AG04449 (cell line): Measurements from ENCODE around the gene NAA10.

ENCODE experiments used
- CTCF ChIA-PET: fragments of 350-600 bp; formaldehyde crosslinking; extraction: SDS; loops from one replicate; lab custom pipeline; 2021; ENCODE audit warnings: antibody characterized with exemption; lab: Yijun Ruan, JAX
- POLR2A ChIA-PET: fragments of 400-600, 350-600 bp; formaldehyde crosslinking; extraction: SDS; loops from one replicate; lab custom pipeline; 2020; ENCODE audit warnings: antibody characterized with exemption, inconsistent platforms; lab: Yijun Ruan, JAX
- DNase-seq: peaks from one replicate; pipeline ENCODE4 v3.0.0-alpha.2; 2010; ENCODE audit warnings: low read depth, low spot score
- H3K4me3 ChIP-seq: 2 replicates; pipeline ENCODE4 v1.5.1; 2011; ENCODE audit warnings: low read depth, mild to moderate bottlenecking, control low read depth, low read length
- CTCF ChIP-seq: IDR thresholded peaks from one replicate; pipeline ENCODE4 v1.5.1; 2011; ENCODE audit warnings: mild to moderate bottlenecking, moderate library complexity, low read length, control low read depth, inconsistent platforms; ENCODE audit not compliant: insufficient read depth; ENCODE audit errors: missing control alignments

Gene NAA10

GRCh38 chrX:153901753-153902140 lies 33.1 kb downstream of the NAA10 start:
- POLR2A ChIA-PET: no interaction called here
- TF ChIP-seq CTCF: no peak
- no peak overlapping the region for H3K4me3 ChIP-seq
- no peak for DNase-seq
- CTCF ChIA-PET: no interaction called here

GRCh38 chrX:153900831-153901752 lies 33.7 kb downstream of the NAA10 start:
- peak; percentile 55 for DNase-seq
- no peak overlapping the region for H3K4me3 ChIP-seq
- POLR2A ChIA-PET: no interaction called here
- no peak for TF ChIP-seq CTCF
- CTCF ChIA-PET: no interaction called here

DNA sequence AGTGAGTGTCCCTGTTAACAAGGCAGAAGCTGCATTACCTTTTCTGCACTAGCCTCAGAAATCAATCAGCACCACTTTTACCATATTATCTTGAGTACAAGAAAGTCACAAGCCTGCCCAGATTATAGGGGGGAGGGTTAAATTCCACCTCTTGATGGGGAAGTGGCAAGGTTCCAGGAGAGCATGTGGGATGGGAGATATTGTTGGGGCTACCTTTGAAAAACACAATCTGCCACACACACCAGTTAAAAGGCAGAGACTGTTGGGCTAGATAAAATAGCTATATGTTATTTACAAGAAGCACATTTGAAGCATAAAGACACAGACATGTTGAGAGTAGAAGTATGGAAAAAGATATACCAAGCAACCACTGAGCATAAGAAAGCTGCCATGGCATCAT lies 36.9 kb downstream of the NAA10 start:
- no peak for DNase-seq
- CTCF ChIA-PET: no interaction called here
- TF ChIP-seq CTCF: no peak
- POLR2A ChIA-PET: no interaction called here
- H3K4me3 ChIP-seq: no peak overlapping the region

- no peak for TF ChIP-seq CTCF
- POLR2A ChIA-PET: no interaction called here
- DNase-seq: no peak
Observed at GRCh38 chrX:153889123-153889522, 45.7 kb downstream of the NAA10 start.

GRCh38 chrX:153888344-153888743 lies 46.5 kb downstream of the NAA10 start:
- POLR2A ChIA-PET: no interaction called here
- CTCF ChIA-PET: no interaction called here
- DNase-seq: no peak
- no peak for TF ChIP-seq CTCF
- H3K4me3 ChIP-seq: no peak overlapping the region

More at GRCh38 chrX:153889123-153889522, 45.7 kb downstream of the NAA10 start:
- CTCF ChIA-PET: no interaction called here
- no peak overlapping the region for H3K4me3 ChIP-seq

DNA sequence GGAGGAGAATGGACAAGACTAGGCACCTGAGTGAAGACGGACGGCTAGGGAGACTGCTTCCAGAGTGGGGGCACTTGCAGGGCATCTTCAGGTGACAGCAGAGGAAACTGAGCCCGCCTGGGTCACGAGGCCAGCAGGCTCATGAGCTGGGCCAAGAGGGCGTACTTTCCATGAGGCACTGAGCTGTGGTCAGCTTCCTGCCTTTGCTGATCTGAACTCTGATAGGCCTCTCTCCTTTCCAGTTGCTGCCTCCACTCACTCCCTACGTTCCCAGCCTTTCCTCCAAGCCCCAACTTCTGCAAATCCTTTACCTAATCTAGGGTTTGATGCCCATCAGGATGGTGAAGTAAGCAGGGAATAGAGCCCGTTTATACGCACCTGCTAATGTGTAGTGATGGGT lies 47.5 kb downstream of the NAA10 start:
- ChIA-PET CTCF (no interaction called here), POLR2A (no interaction called here)
- no peak overlapping the region for H3K4me3 ChIP-seq
- no peak for TF ChIP-seq CTCF
- DNase-seq: no peak
